HepG2 (cell line): Measurements from ENCODE around the gene OR2B2. TPM values are rescaled to one million over a fixed set of nuclear protein-coding genes. Genes with fewer than 3 reads are reported as not detected.
A peak's percentile ranks its signal among the peaks of the same experiment; 100 is the strongest.

ENCODE experiments used
- ARNT2 ChIP-seq: sonication (generic); formaldehyde crosslinking; IDR thresholded peaks from 2 replicates; pipeline ENCODE4 v1.8.0; 2022; ENCODE audit warnings: mild to moderate bottlenecking, low read depth, missing genetic modification reagents, moderate library complexity
- ATF7 ChIP-seq, 2 experiments: fragments of 450-650 bp in 1 of 2; sonication (generic) in 1 of 2; formaldehyde crosslinking in 1 of 2; IDR thresholded peaks; 2 replicates each; pipeline versions ENCODE4 v1.4.0 to v1.6.1; 2016 to 2020; ENCODE audit warnings: antibody characterized with exemption in 1 of 2, mild to moderate bottlenecking in 1 of 2, missing genetic modification reagents in 1 of 2
- DDIT3 ChIP-seq: sonication (generic); formaldehyde crosslinking; IDR thresholded peaks from 2 replicates; pipeline ENCODE4 v1.4.0; 2020; ENCODE audit warnings: mild to moderate bottlenecking, missing genetic modification reagents
- ETV5 ChIP-seq: IDR thresholded peaks from 2 replicates; pipeline ENCODE4 v1.6.1; 2018; ENCODE audit warnings: missing biosample characterization, missing genetic modification reagents, inconsistent platforms, borderline replicate concordance
- EZH2 ChIP-seq: conservative IDR thresholded peaks from 2 replicates; pipeline ENCODE4 v1.6.1; 2012; ENCODE audit warnings: mild to moderate bottlenecking, low read depth, low read length, moderate library complexity
- FOXO4 ChIP-seq: sonication (generic); formaldehyde crosslinking; conservative IDR thresholded peaks from 2 replicates; pipeline ENCODE4 v1.8.1; 2023; ENCODE audit warnings: missing genetic modification reagents
- GABPA ChIP-seq, 2 experiments: IDR thresholded peaks; 2 replicates each; pipeline ENCODE4 v1.6.1; 2011 to 2016; ENCODE audit warnings: low read depth in 2 of 2, low read length in 1 of 2, missing biosample characterization in 1 of 2, missing genetic modification characterization in 1 of 2
- HMG20B ChIP-seq: conservative IDR thresholded peaks from 2 replicates; pipeline ENCODE4 v1.6.1; 2016; ENCODE audit warnings: missing genetic modification reagents, missing compliant biosample characterization
- KDM5B ChIP-seq: sonication (generic); formaldehyde crosslinking; IDR thresholded peaks from 2 replicates; pipeline ENCODE4 v1.4.0; 2020; ENCODE audit warnings: missing genetic modification reagents, mild to moderate bottlenecking, borderline replicate concordance
- MBD4 ChIP-seq: IDR thresholded peaks from 2 replicates; pipeline ENCODE4 v1.6.1; 2012; ENCODE audit warnings: low read length, inconsistent platforms, borderline replicate concordance
- MTA3 ChIP-seq: sonication (generic); formaldehyde crosslinking; IDR thresholded peaks from 2 replicates; pipeline ENCODE4 v1.4.0; 2020; ENCODE audit warnings: missing genetic modification reagents
- NFIB ChIP-seq: sonication (generic); formaldehyde crosslinking; IDR thresholded peaks from 2 replicates; pipeline ENCODE4 v1.9.0; 2021; ENCODE audit warnings: missing genetic modification reagents, mild to moderate bottlenecking, borderline replicate concordance
- PATZ1 ChIP-seq: sonication (generic); formaldehyde crosslinking; IDR thresholded peaks from 2 replicates; pipeline ENCODE4 v1.4.0; 2020; ENCODE audit warnings: missing genetic modification reagents
- PHF20 ChIP-seq: sonication (generic); formaldehyde crosslinking; IDR thresholded peaks from 2 replicates; pipeline ENCODE4 v1.5.0; 2020; ENCODE audit warnings: mild to moderate bottlenecking, missing genetic modification reagents
- POLR2AphosphoS5 ChIP-seq: IDR thresholded peaks from 2 replicates; pipeline ENCODE4 v1.6.1; 2012; ENCODE audit warnings: low read depth, low read length
- RBFOX2 ChIP-seq: fragments of 200-400 bp; formaldehyde crosslinking; IDR thresholded peaks from 2 replicates; pipeline ENCODE4 v1.6.1; 2017; ENCODE audit warnings: low read depth, mild to moderate bottlenecking, low read length
- SPEN ChIP-seq: sonication (generic); formaldehyde crosslinking; IDR thresholded peaks from 2 replicates; pipeline ENCODE4 v1.5.1; 2020; ENCODE audit warnings: low read depth, mild to moderate bottlenecking, missing genetic modification reagents
- ZFP37 ChIP-seq: sonication (generic); formaldehyde crosslinking; IDR thresholded peaks from 2 replicates; pipeline ENCODE4 v1.4.0; 2020; ENCODE audit warnings: missing genetic modification reagents, borderline replicate concordance
- ZNF263 ChIP-seq: sonication (generic); formaldehyde crosslinking; IDR thresholded peaks from 2 replicates; pipeline ENCODE4 v1.4.0; 2020; ENCODE audit warnings: missing genetic modification reagents
- ZNF326 ChIP-seq: sonication (generic); formaldehyde crosslinking; IDR thresholded peaks from 2 replicates; pipeline ENCODE4 v1.4.0; 2020; ENCODE audit warnings: missing genetic modification reagents, borderline replicate concordance
- ZNF556 ChIP-seq: sonication (generic); formaldehyde crosslinking; IDR thresholded peaks from 2 replicates; pipeline ENCODE4 v1.4.0; 2020; ENCODE audit warnings: mild to moderate bottlenecking, missing genetic modification reagents, borderline replicate concordance
- ZNF557 ChIP-seq: sonication (generic); formaldehyde crosslinking; IDR thresholded peaks from 2 replicates; pipeline ENCODE4 v1.4.0; 2020; ENCODE audit warnings: missing genetic modification reagents
- ZNF569 ChIP-seq: sonication (generic); formaldehyde crosslinking; IDR thresholded peaks from 2 replicates; pipeline ENCODE4 v1.5.0; 2020; ENCODE audit warnings: mild to moderate bottlenecking, missing genetic modification reagents, moderate library complexity, borderline replicate concordance
- ZNF616 ChIP-seq: sonication (generic); formaldehyde crosslinking; IDR thresholded peaks from 2 replicates; pipeline ENCODE4 v1.5.0; 2020; ENCODE audit warnings: low read depth, mild to moderate bottlenecking, missing genetic modification reagents
- ZNF747 ChIP-seq: sonication (generic); formaldehyde crosslinking; IDR thresholded peaks from 2 replicates; pipeline ENCODE4 v1.8.1; 2023; ENCODE audit warnings: missing genetic modification reagents, mild to moderate bottlenecking, borderline replicate concordance
- polyA plus RNA-seq, 8 experiments: library from polyadenylated mRNA; depleted of rRNA in 3 of 8; stranded (reverse) in 7 of 8; unstranded in 1 of 8; fragments of >200 nt; fragmentation: Illumina TruSeq in 4 of 8; extraction: Trizol in 4 of 8; gene quantifications; 2 replicates each; pipeline versions ENCODE4 v1.2.1 to v1.2.3, GENCODE V29; 2011 to 2016; ENCODE audit warnings: low read depth in 4 of 8, missing spikeins in 1 of 8, mixed read lengths in 1 of 8; ENCODE audit not compliant: insufficient read depth in 1 of 8
- total RNA-seq, 5 experiments: library from RNA; depleted of rRNA; stranded (reverse); fragments of >200 nt; fragmentation: Illumina TruSeq; extraction: Trizol; gene quantifications; 2 replicates each; pipeline ENCODE4 v1.2.3, GENCODE V29; 2016; ENCODE audit warnings: low read depth in 1 of 5

The OR2B2 gene
- total and polyA plus RNA-seq, 2 of the 13 experiments (the other 11 are each of a cell fraction or from before 2014, with no cell fraction given), result not detected

- 0 out of 2 replicates have a peak, but pooled peaks have one; percentile 27 for TF ChIP-seq PATZ1 (CRISPR knock-in tag)
- peak; percentile 63 for TF ChIP-seq POLR2AphosphoS5
- TF ChIP-seq ZNF747 (CRISPR knock-in tag), result no peak
- peak; percentile 73; the same call in 1 of the 2 replicates for TF ChIP-seq ZNF569 (CRISPR knock-in tag)
- TF ChIP-seq HMG20B (CRISPR knock-in tag), result no peak
- TF ChIP-seq EZH2, result no peak
- TF ChIP-seq ARNT2 (CRISPR knock-in tag), result 0 out of 2 replicates have a peak, but pooled peaks have one; percentile 52
- peak; percentile 56; the same call in 1 of the 2 replicates for TF ChIP-seq MBD4
- TF ChIP-seq ATF7 (IDR thresholded peaks at IDR 0.05), result peak; percentile 90
- TF ChIP-seq ATF7 (CRISPR knock-in tag; IDR thresholded peaks at IDR 0.05), result no peak
- TF ChIP-seq ZFP37 (CRISPR knock-in tag), result 0 out of 2 replicates have a peak, but pooled peaks have one; percentile 33
- no peak for TF ChIP-seq ZNF326 (CRISPR knock-in tag)
- peak; percentile 64; the same call in 1 of the 2 replicates for TF ChIP-seq RBFOX2
- TF ChIP-seq NFIB (CRISPR knock-in tag), result no peak
- 0 out of 2 replicates have a peak, but pooled peaks have one; percentile 45 for TF ChIP-seq FOXO4 (CRISPR knock-in tag)
- 0 out of 2 replicates have a peak, but pooled peaks have one; percentile 54 for TF ChIP-seq ZNF557
- no peak for TF ChIP-seq KDM5B (CRISPR knock-in tag)
- no peak; the same call in 1 of the 2 replicates for TF ChIP-seq ZNF616 (CRISPR knock-in tag)
- 0 out of 2 replicates have a peak, but pooled peaks have one; percentile 15 for TF ChIP-seq SPEN (CRISPR knock-in tag)
- TF ChIP-seq ETV5 (CRISPR knock-in tag), result peak; percentile 55; the same call in 1 of the 2 replicates
- peak; percentile 63; the same call in 1 of the 2 replicates for TF ChIP-seq ZNF556 (CRISPR knock-in tag)
- peak; percentile 34; the same call in 1 of the 2 replicates for TF ChIP-seq GABPA (IDR thresholded peaks at IDR 0.05; ENCODE audit: low read depth, low read length)
- peak; percentile 90 for TF ChIP-seq GABPA (CRISPR knock-in tag; IDR thresholded peaks at IDR 0.05; ENCODE audit: low read depth)
- no peak for TF ChIP-seq DDIT3 (CRISPR knock-in tag)
- TF ChIP-seq MTA3 (CRISPR knock-in tag), result no peak
- TF ChIP-seq PHF20 (CRISPR knock-in tag), result peak; percentile 38
- TF ChIP-seq ZNF263 (CRISPR knock-in tag), result no peak
Measured at GRCh38 chr6:27894839-27895762, 17.1 kb downstream of the OR2B2 start (continued).
